Liver (tissue), 3 donors: ENCODE measurements around the gene LRMDA.

Experiments
- EGR1 ChIP-seq, 2 donors: IDR thresholded peaks; 2 replicates each; pipeline ENCODE4 v1.6.1; 2016 to 2018; ENCODE audit warnings: antibody characterized with exemption in 2 of 2, low read depth in 2 of 2
- FOXA1 ChIP-seq: IDR thresholded peaks from 2 replicates; pipeline ENCODE4 v1.6.1; 2016; ENCODE audit warnings: antibody characterized with exemption
- JUND ChIP-seq, 2 donors: IDR thresholded peaks; 2 replicates each; pipeline ENCODE4 v1.6.1; 2016; ENCODE audit warnings: antibody characterized with exemption in 2 of 2
- RAD21 ChIP-seq, 2 donors: IDR thresholded peaks; 2 replicates each; pipeline ENCODE4 v1.6.1; 2016; ENCODE audit warnings: antibody characterized with exemption in 2 of 2, mild to moderate bottlenecking in 2 of 2
- RXRA ChIP-seq, 2 donors: IDR thresholded peaks; 2 replicates each; pipeline ENCODE4 v1.6.1; 2017 to 2018; ENCODE audit warnings: antibody characterized with exemption in 2 of 2, mild to moderate bottlenecking in 1 of 2
- YY1 ChIP-seq: IDR thresholded peaks from 2 replicates; pipeline ENCODE4 v1.6.1; 2016; ENCODE audit warnings: antibody characterized with exemption, mild to moderate bottlenecking
- TF ChIP-seq, protein P1 (sequence below): fragments of 150-350 bp; IDR thresholded peaks from 2 replicates; pipeline ENCODE4 v1.5.1; 2017; ENCODE audit warnings: improper control_type of control experiment, low read depth, low read length; ENCODE audit not compliant: missing input control
- TF ChIP-seq, protein P2 (sequence below): IDR thresholded peaks from 2 replicates; pipeline ENCODE4 v1.6.1; 2016; ENCODE audit warnings: antibody characterized with exemption
- donor health status: healthy.
- donor health status: healthy.

DNA sequence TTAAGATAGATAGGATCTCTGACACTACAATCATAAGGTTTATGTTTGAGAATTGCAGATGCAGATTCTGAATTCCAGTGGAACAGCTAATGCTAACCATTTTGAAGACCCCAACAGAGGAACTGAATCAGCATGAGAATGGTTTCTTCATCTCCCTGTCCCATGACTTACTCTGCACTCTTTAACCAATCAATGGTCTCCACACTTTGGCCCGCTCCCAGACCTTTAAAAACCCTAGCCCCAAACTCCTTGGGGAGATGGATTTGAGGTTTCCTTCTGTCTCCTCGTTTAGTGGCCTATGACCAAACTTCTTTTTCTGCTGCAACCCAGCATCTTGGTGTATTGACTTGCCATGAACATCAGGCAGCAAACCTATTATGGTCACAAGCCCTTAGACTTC is 804.9 kb downstream of the LRMDA start:
- TF ChIP-seq, protein P1, sequence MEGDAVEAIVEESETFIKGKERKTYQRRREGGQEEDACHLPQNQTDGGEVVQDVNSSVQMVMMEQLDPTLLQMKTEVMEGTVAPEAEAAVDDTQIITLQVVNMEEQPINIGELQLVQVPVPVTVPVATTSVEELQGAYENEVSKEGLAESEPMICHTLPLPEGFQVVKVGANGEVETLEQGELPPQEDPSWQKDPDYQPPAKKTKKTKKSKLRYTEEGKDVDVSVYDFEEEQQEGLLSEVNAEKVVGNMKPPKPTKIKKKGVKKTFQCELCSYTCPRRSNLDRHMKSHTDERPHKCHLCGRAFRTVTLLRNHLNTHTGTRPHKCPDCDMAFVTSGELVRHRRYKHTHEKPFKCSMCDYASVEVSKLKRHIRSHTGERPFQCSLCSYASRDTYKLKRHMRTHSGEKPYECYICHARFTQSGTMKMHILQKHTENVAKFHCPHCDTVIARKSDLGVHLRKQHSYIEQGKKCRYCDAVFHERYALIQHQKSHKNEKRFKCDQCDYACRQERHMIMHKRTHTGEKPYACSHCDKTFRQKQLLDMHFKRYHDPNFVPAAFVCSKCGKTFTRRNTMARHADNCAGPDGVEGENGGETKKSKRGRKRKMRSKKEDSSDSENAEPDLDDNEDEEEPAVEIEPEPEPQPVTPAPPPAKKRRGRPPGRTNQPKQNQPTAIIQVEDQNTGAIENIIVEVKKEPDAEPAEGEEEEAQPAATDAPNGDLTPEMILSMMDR, result no peak
- TF ChIP-seq RXRA (IDR thresholded peaks at IDR 0.05) (no peak), EGR1 (IDR thresholded peaks at IDR 0.05; ENCODE audit: low read depth in 2 of 2) (no peak), RAD21 (IDR thresholded peaks at IDR 0.05) (no peak), JUND (IDR thresholded peaks at IDR 0.05) (no peak), YY1 (no peak), FOXA1 (no peak)
- TF ChIP-seq, protein P2, sequence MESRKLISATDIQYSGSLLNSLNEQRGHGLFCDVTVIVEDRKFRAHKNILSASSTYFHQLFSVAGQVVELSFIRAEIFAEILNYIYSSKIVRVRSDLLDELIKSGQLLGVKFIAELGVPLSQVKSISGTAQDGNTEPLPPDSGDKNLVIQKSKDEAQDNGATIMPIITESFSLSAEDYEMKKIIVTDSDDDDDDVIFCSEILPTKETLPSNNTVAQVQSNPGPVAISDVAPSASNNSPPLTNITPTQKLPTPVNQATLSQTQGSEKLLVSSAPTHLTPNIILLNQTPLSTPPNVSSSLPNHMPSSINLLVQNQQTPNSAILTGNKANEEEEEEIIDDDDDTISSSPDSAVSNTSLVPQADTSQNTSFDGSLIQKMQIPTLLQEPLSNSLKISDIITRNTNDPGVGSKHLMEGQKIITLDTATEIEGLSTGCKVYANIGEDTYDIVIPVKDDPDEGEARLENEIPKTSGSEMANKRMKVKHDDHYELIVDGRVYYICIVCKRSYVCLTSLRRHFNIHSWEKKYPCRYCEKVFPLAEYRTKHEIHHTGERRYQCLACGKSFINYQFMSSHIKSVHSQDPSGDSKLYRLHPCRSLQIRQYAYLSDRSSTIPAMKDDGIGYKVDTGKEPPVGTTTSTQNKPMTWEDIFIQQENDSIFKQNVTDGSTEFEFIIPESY, result no peak
